WTC11 (cell line): ENCODE results near the gene C9orf72.

Experiments used
- TF ChIP-seq, protein P1 (sequence below): fragments of 200-600 bp; IDR thresholded peaks from 2 replicates; pipeline ENCODE4 v1.8.0; 2022; ENCODE audit warnings: antibody characterized with exemption
- TF ChIP-seq, protein P2 (sequence below): sonication (generic); formaldehyde crosslinking; IDR thresholded peaks from 2 replicates; pipeline ENCODE4 v1.8.1; 2022; ENCODE audit warnings: low read depth, missing genetic modification reagents, borderline replicate concordance

DNA sequence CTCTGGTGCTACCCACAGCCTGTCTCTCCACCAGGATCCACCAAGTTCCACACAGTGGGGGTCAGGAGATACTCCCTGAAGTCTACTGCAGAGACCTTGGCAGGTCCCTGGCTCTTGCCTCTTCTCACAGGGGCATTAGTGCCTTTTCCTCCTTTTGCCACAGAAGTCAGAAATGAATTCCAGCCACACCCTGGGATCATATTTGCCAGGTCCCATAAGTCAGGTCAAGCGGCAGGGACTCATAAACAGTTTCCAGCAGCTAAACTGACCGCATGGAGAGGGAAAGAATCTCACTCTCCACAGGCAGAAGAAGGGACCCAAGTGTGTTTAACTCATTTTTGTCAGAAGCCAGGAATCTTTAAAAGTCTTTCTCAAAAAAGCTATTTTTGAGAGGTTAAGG is 62.5 kb downstream of the C9orf72 start:
- TF ChIP-seq, protein P1, sequence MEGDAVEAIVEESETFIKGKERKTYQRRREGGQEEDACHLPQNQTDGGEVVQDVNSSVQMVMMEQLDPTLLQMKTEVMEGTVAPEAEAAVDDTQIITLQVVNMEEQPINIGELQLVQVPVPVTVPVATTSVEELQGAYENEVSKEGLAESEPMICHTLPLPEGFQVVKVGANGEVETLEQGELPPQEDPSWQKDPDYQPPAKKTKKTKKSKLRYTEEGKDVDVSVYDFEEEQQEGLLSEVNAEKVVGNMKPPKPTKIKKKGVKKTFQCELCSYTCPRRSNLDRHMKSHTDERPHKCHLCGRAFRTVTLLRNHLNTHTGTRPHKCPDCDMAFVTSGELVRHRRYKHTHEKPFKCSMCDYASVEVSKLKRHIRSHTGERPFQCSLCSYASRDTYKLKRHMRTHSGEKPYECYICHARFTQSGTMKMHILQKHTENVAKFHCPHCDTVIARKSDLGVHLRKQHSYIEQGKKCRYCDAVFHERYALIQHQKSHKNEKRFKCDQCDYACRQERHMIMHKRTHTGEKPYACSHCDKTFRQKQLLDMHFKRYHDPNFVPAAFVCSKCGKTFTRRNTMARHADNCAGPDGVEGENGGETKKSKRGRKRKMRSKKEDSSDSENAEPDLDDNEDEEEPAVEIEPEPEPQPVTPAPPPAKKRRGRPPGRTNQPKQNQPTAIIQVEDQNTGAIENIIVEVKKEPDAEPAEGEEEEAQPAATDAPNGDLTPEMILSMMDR: no peak
- TF ChIP-seq, protein P2, sequence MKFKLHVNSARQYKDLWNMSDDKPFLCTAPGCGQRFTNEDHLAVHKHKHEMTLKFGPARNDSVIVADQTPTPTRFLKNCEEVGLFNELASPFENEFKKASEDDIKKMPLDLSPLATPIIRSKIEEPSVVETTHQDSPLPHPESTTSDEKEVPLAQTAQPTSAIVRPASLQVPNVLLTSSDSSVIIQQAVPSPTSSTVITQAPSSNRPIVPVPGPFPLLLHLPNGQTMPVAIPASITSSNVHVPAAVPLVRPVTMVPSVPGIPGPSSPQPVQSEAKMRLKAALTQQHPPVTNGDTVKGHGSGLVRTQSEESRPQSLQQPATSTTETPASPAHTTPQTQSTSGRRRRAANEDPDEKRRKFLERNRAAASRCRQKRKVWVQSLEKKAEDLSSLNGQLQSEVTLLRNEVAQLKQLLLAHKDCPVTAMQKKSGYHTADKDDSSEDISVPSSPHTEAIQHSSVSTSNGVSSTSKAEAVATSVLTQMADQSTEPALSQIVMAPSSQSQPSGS (CRISPR knock-in tag): no peak
